ENCODE data around the gene TSPAN3.
A peak's percentile ranks its signal among the peaks of the same experiment; 100 is the strongest.

The TSPAN3 gene

DNA sequence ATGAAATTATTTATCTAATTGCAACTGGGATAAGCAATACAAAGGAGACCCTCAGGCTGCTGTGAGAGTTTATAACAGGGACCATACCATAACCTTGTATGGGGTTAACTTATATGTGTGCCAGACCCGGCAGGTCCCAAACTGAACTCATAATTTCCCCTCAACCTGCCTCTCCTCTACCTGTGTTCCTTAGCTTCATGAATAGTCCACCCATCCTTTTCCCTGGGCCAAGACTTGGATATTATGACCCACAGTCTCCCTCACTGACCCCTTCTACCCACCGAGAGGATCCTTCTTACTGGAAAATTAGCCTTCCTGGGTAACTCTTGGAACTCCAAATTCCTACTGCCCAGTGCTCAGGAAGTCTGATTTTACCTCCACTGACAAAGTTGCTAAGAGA lies 3.4 kb upstream of the TSPAN3 start:
- no peak overlapping the region for H3K4me3 ChIP-seq (ENCODE audit: low read depth, low read length)
- TF ChIP-seq, protein P1, sequence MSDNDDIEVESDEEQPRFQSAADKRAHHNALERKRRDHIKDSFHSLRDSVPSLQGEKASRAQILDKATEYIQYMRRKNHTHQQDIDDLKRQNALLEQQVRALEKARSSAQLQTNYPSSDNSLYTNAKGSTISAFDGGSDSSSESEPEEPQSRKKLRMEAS (IDR thresholded peaks at IDR 0.05; ENCODE audit: low read depth, low read length): no peak
- TF ChIP-seq MYC (IDR thresholded peaks at IDR 0.05; ENCODE audit: low read depth, low read length) (no peak), POLR2A (IDR thresholded peaks at IDR 0.05; ENCODE audit: extremely low read depth, insufficient read length) (no peak)
- TF ChIP-seq, protein P2, sequence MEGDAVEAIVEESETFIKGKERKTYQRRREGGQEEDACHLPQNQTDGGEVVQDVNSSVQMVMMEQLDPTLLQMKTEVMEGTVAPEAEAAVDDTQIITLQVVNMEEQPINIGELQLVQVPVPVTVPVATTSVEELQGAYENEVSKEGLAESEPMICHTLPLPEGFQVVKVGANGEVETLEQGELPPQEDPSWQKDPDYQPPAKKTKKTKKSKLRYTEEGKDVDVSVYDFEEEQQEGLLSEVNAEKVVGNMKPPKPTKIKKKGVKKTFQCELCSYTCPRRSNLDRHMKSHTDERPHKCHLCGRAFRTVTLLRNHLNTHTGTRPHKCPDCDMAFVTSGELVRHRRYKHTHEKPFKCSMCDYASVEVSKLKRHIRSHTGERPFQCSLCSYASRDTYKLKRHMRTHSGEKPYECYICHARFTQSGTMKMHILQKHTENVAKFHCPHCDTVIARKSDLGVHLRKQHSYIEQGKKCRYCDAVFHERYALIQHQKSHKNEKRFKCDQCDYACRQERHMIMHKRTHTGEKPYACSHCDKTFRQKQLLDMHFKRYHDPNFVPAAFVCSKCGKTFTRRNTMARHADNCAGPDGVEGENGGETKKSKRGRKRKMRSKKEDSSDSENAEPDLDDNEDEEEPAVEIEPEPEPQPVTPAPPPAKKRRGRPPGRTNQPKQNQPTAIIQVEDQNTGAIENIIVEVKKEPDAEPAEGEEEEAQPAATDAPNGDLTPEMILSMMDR (IDR thresholded peaks at IDR 0.05; ENCODE audit: low read depth, low read length): no peak
- DNase-seq (ENCODE audit: low read depth): no peak

DNA sequence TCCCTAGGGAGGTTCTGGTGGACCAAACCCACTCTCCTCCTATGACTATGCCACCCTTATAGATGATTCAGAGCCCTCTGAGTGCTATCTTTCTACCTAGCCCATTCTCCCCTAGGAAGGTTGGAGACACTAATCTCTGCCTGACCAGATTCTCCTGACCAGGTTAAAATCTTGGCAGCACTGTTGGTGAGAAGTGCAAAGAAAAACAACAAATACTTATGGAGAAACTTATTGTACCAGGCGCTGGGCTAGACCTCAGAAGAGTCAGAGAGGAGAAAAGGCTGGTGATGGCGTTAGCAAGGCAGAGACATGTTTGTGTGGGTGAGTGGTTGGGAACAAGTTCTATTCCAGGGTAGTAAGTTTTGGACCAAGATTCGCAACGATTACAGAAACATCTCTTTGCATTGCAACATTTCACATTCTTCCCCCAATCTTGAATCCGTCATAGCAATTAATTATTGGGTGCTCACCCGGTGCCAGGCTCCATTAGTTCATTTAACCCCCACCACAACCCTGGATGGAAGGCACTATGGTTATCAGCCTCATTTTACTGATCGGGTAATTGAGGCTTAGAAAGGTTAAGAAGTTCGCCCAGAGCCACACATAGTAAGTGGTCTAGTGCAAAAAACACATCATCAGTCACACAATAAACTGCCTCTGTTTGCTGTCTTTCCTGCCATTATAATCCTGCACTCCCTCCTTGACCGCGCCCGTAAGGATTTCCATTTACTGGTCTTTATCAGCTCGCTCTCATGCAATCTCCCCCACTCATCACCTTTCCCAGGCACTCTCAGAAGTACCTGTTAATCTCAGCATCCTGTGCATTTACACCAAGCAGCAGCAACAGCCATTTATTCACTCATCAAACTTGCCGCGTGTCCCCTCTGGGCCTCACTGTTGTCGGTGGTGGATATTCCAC lies 655 bp upstream of the TSPAN3 start:
- peak overlapping the region; percentile 37 for H3K4me3 ChIP-seq (ENCODE audit: low read depth, low read length)
- DNase-seq (ENCODE audit: low read depth): no peak
- TF ChIP-seq POLR2A (IDR thresholded peaks at IDR 0.05; ENCODE audit: extremely low read depth, insufficient read length): no peak
- TF ChIP-seq MYC (IDR thresholded peaks at IDR 0.05; ENCODE audit: low read depth, low read length): no peak
- TF ChIP-seq, protein P2 (IDR thresholded peaks at IDR 0.05; ENCODE audit: low read depth, low read length): no peak
- TF ChIP-seq, protein P1 (IDR thresholded peaks at IDR 0.05; ENCODE audit: low read depth, low read length): no peak

DNA sequence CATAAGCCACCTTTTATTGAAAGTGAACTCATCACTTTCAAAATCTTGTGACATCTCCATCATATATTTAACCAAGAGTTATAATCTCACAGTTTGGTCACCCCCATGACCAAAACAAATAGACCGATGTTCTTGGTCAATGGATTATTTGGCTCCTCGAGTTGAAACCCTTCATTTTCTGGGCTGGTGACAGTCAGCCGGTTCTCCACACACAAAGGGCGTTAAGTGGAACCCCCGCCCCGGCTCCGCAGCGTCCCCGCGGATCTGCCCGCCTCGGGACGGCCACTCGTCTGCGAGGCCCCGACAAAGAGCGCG lies 772 bp downstream of the TSPAN3 start:
- TF ChIP-seq, protein P1 (IDR thresholded peaks at IDR 0.05; ENCODE audit: low read depth, low read length): 0 out of 2 replicates have a peak, but pooled peaks have one; percentile 2
- TF ChIP-seq POLR2A (IDR thresholded peaks at IDR 0.05; ENCODE audit: extremely low read depth, insufficient read length) (no peak), MYC (IDR thresholded peaks at IDR 0.05; ENCODE audit: low read depth, low read length) (no peak)
- TF ChIP-seq, protein P2 (IDR thresholded peaks at IDR 0.05; ENCODE audit: low read depth, low read length): no peak
- peak overlapping the region; percentile 87 for H3K4me3 ChIP-seq (ENCODE audit: low read depth, low read length)
- no peak for DNase-seq (ENCODE audit: low read depth)

DNA sequence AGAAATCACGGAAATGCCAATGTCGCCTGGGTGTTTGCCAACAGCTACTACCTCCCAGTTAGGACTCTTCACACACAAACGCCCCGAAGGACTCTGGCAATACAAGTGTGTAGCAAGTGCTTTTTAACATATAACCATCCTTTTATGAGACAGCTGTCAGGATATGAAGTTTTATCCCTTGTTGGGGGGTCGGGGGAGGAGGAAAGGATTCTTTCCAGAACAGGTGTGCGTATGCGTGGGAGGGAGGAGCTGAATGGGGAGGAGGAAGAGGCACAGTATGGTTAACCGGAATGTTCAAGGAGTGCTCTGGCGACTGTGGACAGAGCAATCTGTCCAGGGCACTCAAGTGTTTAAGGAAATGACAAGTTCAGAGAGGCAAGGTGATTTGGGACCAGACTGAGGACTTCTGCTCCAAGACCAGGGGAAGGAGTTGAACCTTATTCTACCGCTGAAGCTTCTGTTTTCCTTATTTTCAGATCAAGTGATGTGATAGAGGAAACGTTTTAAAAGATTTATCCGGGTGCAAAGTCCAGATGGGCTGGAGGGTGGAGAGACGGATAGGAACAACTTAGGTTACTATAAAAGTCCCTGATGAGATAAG lies 1.3 kb downstream of the TSPAN3 start:
- H3K4me3 ChIP-seq (ENCODE audit: low read depth, low read length): peak overlapping the region; percentile 87
- TF ChIP-seq, protein P2 (IDR thresholded peaks at IDR 0.05; ENCODE audit: low read depth, low read length): no peak
- TF ChIP-seq, protein P1 (IDR thresholded peaks at IDR 0.05; ENCODE audit: low read depth, low read length): no peak
- TF ChIP-seq POLR2A (IDR thresholded peaks at IDR 0.05; ENCODE audit: extremely low read depth, insufficient read length) (no peak), MYC (IDR thresholded peaks at IDR 0.05; ENCODE audit: low read depth, low read length) (no peak)
- DNase-seq (ENCODE audit: low read depth): peak; percentile 21

DNA sequence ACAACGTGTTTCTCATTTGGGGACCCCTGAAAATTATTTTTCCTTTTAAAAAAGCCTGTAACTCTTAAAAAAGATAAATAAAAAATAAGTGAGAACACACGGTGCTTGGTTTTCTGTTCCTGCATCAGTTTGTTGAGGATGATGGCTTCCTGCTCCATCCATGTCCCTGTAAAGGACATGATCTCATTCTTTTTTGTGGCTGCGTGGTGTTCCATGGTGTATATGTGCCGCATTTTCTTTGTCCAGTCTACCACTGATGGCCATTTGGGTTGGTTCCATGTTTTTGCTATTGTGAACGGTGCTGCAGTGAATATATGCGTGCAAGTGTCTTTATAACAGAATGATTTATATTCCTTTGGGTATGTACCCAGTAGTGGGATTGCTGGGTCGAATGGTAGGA lies 2.3 kb downstream of the TSPAN3 start:
- TF ChIP-seq MYC (IDR thresholded peaks at IDR 0.05; ENCODE audit: low read depth, low read length): no peak
- no peak for TF ChIP-seq POLR2A (IDR thresholded peaks at IDR 0.05; ENCODE audit: extremely low read depth, insufficient read length)
- TF ChIP-seq, protein P1 (IDR thresholded peaks at IDR 0.05; ENCODE audit: low read depth, low read length): no peak
- TF ChIP-seq, protein P2 (IDR thresholded peaks at IDR 0.05; ENCODE audit: low read depth, low read length): no peak
- no peak overlapping the region for H3K4me3 ChIP-seq (ENCODE audit: low read depth, low read length)
- no peak for DNase-seq (ENCODE audit: low read depth)
